WTC11 (cell line): Measurements from ENCODE around the gene ENGASE. TPM values are rescaled to one million over a fixed set of nuclear protein-coding genes. Genes with fewer than 3 reads are reported as not detected.

Experiments used
- ATAC-seq: fragments of 200-7000 bp; cut with Tn5 transposase; 2 replicates; pipeline ENCODE4 v1.10.0; 2021; ENCODE audit warnings: mild to moderate bottlenecking, moderate library complexity
- CTCF ChIA-PET: fragments of 300-600 bp; sonication (Branson Sonifier 250); formaldehyde crosslinking; loops from one replicate; lab custom pipeline; 2021; ENCODE audit warnings: antibody characterized with exemption; lab: Charles Lee
- POLR2A ChIA-PET: fragments of 350-600 bp; sonication (Branson Sonifier 250); formaldehyde crosslinking; loops from one replicate; lab custom pipeline; 2021; ENCODE audit warnings: antibody characterized with exemption; lab: Charles Lee
- DNase-seq: peaks from one replicate; pipeline ENCODE4 v3.0.0; 2021; ENCODE audit warnings: low spot score
- H3K27ac Mint-ChIP-seq: 2 replicates; pipeline ENCODE4 v1.8.0; 2021; ENCODE audit warnings: mixed read lengths
- H3K27me3 Mint-ChIP-seq: 2 replicates; pipeline ENCODE4 v1.8.0; 2021; ENCODE audit warnings: low read depth, mild to moderate bottlenecking, moderate library complexity, mixed read lengths
- H3K36me3 Mint-ChIP-seq: 2 replicates; pipeline ENCODE4 v1.8.0; 2021; ENCODE audit warnings: mixed read lengths
- H3K4me1 Mint-ChIP-seq: 2 replicates; pipeline ENCODE4 v1.8.0; 2022; ENCODE audit warnings: mixed read lengths
- H3K4me3 Mint-ChIP-seq: 2 replicates; pipeline ENCODE4 v1.8.0; 2021; ENCODE audit warnings: mild to moderate bottlenecking, moderate library complexity, mixed read lengths
- H3K9me3 Mint-ChIP-seq: 2 replicates; pipeline ENCODE4 v1.8.0; 2021; ENCODE audit warnings: mixed read lengths
- GABPB1 ChIP-seq: sonication (generic); formaldehyde crosslinking; IDR thresholded peaks from 2 replicates; pipeline ENCODE4 v1.8.1; 2023; ENCODE audit warnings: mild to moderate bottlenecking, missing genetic modification reagents
- GRHL2 ChIP-seq: fragments of 250-450 bp; sonication (Bioruptor Pico); IDR thresholded peaks from 2 replicates; pipeline ENCODE4 v1.8.0; 2022; ENCODE audit warnings: mild to moderate bottlenecking, moderate library complexity; ENCODE audit not compliant: insufficient replicate concordance, severe bottlenecking
- JUN ChIP-seq: sonication (generic); formaldehyde crosslinking; IDR thresholded peaks from 2 replicates; pipeline ENCODE4 v1.8.0; 2023; ENCODE audit warnings: mild to moderate bottlenecking, missing genetic modification reagents
- MYBL2 ChIP-seq: sonication (generic); formaldehyde crosslinking; IDR thresholded peaks from 2 replicates; pipeline ENCODE4 v1.8.1; 2023; ENCODE audit warnings: mild to moderate bottlenecking, moderate library complexity, missing genetic modification reagents
- OVOL2 ChIP-seq: fragments of 250-450 bp; sonication (Bioruptor Pico); IDR thresholded peaks from 2 replicates; pipeline ENCODE4 v1.9.0; 2021; ENCODE audit warnings: mild to moderate bottlenecking, borderline replicate concordance
- SMAD4 ChIP-seq: sonication (generic); formaldehyde crosslinking; IDR thresholded peaks from 2 replicates; pipeline ENCODE4 v1.8.0; 2022; ENCODE audit warnings: mild to moderate bottlenecking, missing genetic modification reagents
- TCF7 ChIP-seq: sonication (generic); formaldehyde crosslinking; IDR thresholded peaks from 2 replicates; pipeline ENCODE4 v1.8.0; 2022; ENCODE audit warnings: mild to moderate bottlenecking, low read depth, missing genetic modification reagents, moderate library complexity
- ZNF232 ChIP-seq: sonication (generic); formaldehyde crosslinking; IDR thresholded peaks from 2 replicates; pipeline ENCODE4 v1.8.0; 2022; ENCODE audit warnings: mild to moderate bottlenecking, missing genetic modification reagents
- ZNF396 ChIP-seq: fragments of 250-450 bp; sonication (Bioruptor Pico); IDR thresholded peaks from 2 replicates; pipeline ENCODE4 v1.8.0; 2021; ENCODE audit warnings: mild to moderate bottlenecking, moderate library complexity, borderline replicate concordance
- total RNA-seq: library from RNA; stranded (reverse); gene quantifications from 3 replicates; pipeline ENCODE4 v1.2.3, GENCODE V29; 2021
- TF ChIP-seq, protein P1 (sequence below): sonication (generic); formaldehyde crosslinking; conservative IDR thresholded peaks from 2 replicates; pipeline ENCODE4 v1.8.1; 2022; ENCODE audit warnings: mild to moderate bottlenecking, missing genetic modification reagents
- TF ChIP-seq, protein P2 (sequence below): fragments of 250-450 bp; sonication (Bioruptor Pico); IDR thresholded peaks from 2 replicates; pipeline ENCODE4 v1.8.0; 2021; ENCODE audit warnings: mild to moderate bottlenecking
- TF ChIP-seq, protein P3 (sequence below): fragments of 250-450 bp; sonication (Bioruptor Pico); IDR thresholded peaks from 2 replicates; pipeline ENCODE4 v1.9.0; 2021; ENCODE audit warnings: mild to moderate bottlenecking
- TF ChIP-seq, protein P4 (sequence below): sonication (generic); formaldehyde crosslinking; IDR thresholded peaks from 2 replicates; pipeline ENCODE4 v1.8.1; 2023; ENCODE audit warnings: mild to moderate bottlenecking, missing genetic modification reagents
- TF ChIP-seq, protein P5 (sequence below): sonication (generic); formaldehyde crosslinking; IDR thresholded peaks from 2 replicates; pipeline ENCODE4 v1.8.1; 2023; ENCODE audit warnings: mild to moderate bottlenecking, missing genetic modification reagents
- TF ChIP-seq, protein P6 (sequence below): fragments of 250-450 bp; sonication (Bioruptor Pico); IDR thresholded peaks from 2 replicates; pipeline ENCODE4 v1.9.0; 2021; ENCODE audit warnings: mild to moderate bottlenecking
- TF ChIP-seq, protein P7 (sequence below): fragments of 250-450 bp; sonication (Bioruptor Pico); IDR thresholded peaks from 2 replicates; pipeline ENCODE4 v2.1.2; 2022; ENCODE audit warnings: mild to moderate bottlenecking, moderate library complexity

ENGASE gene
- total RNA-seq, 1 experiment from 2014 or later = 41.6 TPM

DNA sequence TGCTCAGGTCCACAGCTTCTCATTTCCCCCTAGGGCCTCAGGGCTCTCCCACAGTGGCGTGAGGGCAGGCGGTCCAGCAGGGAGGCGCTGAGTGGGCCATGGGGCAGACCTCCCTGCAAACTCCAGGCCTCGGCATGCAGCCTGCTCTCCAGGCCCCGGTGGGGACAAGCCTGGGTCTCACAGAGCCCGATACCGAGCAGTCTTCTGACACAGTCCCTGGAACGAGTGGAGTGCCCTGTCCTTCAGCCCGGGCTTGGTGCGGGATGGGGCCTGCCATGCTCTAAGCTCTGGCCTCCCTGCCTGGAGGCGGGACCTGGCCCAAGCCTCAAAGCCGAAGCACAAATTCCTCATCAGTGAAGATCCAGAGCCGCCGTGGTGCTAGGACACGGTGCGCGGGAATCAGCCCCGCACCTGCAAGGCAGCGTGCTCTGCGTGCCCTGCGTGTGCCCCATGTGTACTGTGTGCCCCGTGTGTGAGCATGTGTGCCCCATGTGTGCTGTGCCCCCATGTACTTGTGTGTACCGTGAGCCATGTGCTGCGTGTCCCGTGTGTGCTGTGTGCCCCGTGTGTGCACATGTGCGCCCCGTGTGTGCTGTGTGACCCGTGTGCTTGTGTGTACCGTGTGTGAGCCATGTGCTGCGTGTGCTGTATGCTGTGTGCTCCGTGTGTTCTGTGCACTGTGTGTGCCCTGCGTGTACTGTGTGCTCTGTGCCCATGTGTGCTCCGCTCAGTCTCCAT, 56.1 kb downstream of the ENGASE start (continued):
- TF ChIP-seq, protein P1, sequence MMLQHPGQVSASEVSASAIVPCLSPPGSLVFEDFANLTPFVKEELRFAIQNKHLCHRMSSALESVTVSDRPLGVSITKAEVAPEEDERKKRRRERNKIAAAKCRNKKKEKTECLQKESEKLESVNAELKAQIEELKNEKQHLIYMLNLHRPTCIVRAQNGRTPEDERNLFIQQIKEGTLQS (CRISPR knock-in tag) = no peak
- TF ChIP-seq ZNF396 = no peak
- no peak for TF ChIP-seq MYBL2 (CRISPR knock-in tag)
- no peak for TF ChIP-seq GRHL2 (CRISPR knock-in tag)
- TF ChIP-seq, protein P2, sequence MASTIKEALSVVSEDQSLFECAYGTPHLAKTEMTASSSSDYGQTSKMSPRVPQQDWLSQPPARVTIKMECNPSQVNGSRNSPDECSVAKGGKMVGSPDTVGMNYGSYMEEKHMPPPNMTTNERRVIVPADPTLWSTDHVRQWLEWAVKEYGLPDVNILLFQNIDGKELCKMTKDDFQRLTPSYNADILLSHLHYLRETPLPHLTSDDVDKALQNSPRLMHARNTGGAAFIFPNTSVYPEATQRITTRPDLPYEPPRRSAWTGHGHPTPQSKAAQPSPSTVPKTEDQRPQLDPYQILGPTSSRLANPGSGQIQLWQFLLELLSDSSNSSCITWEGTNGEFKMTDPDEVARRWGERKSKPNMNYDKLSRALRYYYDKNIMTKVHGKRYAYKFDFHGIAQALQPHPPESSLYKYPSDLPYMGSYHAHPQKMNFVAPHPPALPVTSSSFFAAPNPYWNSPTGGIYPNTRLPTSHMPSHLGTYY (CRISPR knock-in tag) = no peak
- TF ChIP-seq, protein P3, sequence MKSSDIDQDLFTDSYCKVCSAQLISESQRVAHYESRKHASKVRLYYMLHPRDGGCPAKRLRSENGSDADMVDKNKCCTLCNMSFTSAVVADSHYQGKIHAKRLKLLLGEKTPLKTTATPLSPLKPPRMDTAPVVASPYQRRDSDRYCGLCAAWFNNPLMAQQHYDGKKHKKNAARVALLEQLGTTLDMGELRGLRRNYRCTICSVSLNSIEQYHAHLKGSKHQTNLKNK (CRISPR knock-in tag) = no peak
- TF ChIP-seq, protein P4, sequence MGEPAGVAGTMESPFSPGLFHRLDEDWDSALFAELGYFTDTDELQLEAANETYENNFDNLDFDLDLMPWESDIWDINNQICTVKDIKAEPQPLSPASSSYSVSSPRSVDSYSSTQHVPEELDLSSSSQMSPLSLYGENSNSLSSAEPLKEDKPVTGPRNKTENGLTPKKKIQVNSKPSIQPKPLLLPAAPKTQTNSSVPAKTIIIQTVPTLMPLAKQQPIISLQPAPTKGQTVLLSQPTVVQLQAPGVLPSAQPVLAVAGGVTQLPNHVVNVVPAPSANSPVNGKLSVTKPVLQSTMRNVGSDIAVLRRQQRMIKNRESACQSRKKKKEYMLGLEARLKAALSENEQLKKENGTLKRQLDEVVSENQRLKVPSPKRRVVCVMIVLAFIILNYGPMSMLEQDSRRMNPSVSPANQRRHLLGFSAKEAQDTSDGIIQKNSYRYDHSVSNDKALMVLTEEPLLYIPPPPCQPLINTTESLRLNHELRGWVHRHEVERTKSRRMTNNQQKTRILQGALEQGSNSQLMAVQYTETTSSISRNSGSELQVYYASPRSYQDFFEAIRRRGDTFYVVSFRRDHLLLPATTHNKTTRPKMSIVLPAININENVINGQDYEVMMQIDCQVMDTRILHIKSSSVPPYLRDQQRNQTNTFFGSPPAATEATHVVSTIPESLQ = no peak

DNA sequence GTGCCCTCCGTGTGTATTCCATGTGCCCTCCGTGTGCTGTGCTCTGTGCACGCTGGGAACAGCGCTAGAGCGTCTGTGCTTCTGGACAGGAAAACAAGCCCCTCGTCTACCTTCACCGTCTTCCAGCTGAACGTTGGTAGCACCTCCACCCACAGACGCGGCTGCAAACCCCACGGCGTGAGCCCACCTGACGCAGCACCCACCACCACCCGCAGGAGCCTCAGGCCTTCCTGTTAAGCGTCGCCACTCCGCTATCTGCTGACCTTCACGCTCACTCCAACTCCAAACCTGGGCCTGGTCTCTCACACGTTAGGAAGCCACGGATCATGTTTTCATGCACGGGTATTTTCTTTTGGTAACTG, 56.6 kb downstream of the ENGASE start:
- Mint-ChIP-seq H3K27ac (no peak overlapping the region; the same call in 1 of the 2 replicates), H3K4me3 (no peak overlapping the region), H3K4me1 (no peaks in the 10 kb centered on the region), H3K27me3 (no peaks in the 10 kb centered on the region), H3K9me3 (no peaks in the 10 kb centered on the region), H3K36me3 (no peaks in the 10 kb centered on the region)
- no peak for TF ChIP-seq TCF7 (CRISPR knock-in tag)
- TF ChIP-seq, protein P3 (CRISPR knock-in tag) = no peak
- no peak for TF ChIP-seq ZNF232 (CRISPR knock-in tag)
- TF ChIP-seq OVOL2 (CRISPR knock-in tag) = no peak
- no peak for TF ChIP-seq JUN (CRISPR knock-in tag)
- TF ChIP-seq, protein P5, sequence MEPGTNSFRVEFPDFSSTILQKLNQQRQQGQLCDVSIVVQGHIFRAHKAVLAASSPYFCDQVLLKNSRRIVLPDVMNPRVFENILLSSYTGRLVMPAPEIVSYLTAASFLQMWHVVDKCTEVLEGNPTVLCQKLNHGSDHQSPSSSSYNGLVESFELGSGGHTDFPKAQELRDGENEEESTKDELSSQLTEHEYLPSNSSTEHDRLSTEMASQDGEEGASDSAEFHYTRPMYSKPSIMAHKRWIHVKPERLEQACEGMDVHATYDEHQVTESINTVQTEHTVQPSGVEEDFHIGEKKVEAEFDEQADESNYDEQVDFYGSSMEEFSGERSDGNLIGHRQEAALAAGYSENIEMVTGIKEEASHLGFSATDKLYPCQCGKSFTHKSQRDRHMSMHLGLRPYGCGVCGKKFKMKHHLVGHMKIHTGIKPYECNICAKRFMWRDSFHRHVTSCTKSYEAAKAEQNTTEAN = no peak
- TF ChIP-seq SMAD4 = no peak
- TF ChIP-seq, protein P6, sequence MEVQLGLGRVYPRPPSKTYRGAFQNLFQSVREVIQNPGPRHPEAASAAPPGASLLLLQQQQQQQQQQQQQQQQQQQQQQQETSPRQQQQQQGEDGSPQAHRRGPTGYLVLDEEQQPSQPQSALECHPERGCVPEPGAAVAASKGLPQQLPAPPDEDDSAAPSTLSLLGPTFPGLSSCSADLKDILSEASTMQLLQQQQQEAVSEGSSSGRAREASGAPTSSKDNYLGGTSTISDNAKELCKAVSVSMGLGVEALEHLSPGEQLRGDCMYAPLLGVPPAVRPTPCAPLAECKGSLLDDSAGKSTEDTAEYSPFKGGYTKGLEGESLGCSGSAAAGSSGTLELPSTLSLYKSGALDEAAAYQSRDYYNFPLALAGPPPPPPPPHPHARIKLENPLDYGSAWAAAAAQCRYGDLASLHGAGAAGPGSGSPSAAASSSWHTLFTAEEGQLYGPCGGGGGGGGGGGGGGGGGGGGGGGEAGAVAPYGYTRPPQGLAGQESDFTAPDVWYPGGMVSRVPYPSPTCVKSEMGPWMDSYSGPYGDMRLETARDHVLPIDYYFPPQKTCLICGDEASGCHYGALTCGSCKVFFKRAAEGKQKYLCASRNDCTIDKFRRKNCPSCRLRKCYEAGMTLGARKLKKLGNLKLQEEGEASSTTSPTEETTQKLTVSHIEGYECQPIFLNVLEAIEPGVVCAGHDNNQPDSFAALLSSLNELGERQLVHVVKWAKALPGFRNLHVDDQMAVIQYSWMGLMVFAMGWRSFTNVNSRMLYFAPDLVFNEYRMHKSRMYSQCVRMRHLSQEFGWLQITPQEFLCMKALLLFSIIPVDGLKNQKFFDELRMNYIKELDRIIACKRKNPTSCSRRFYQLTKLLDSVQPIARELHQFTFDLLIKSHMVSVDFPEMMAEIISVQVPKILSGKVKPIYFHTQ (CRISPR knock-in tag) = no peak
- TF ChIP-seq, protein P7, sequence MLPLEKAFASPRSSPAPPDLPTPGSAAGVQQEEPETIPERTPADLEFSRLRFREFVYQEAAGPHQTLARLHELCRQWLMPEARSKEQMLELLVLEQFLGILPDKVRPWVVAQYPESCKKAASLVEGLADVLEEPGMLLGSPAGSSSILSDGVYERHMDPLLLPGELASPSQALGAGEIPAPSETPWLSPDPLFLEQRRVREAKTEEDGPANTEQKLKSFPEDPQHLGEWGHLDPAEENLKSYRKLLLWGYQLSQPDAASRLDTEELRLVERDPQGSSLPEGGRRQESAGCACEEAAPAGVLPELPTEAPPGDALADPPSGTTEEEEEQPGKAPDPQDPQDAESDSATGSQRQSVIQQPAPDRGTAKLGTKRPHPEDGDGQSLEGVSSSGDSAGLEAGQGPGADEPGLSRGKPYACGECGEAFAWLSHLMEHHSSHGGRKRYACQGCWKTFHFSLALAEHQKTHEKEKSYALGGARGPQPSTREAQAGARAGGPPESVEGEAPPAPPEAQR (CRISPR knock-in tag) = no peak
- TF ChIP-seq GABPB1 (CRISPR knock-in tag) = no peak
- DNase-seq (no peak), ATAC-seq (no peak)
- ChIA-PET CTCF (no interaction called here), POLR2A (no interaction called here)
